A673 (cell line): ENCODE data around the gene ZNF831. TPM values are rescaled to one million over a fixed set of nuclear protein-coding genes. Genes with fewer than 3 reads are reported as not detected.
A peak's percentile ranks its signal among the peaks of the same experiment; 100 is the strongest.

Source experiments
- BruUV-seq: library from RNA; stranded (reverse); fragments of 400-500 nt; replicated peaks from 2 replicates; lab custom pipeline; 2021; lab: Mats Ljungman, UMichigan
- CTCF ChIA-PET: fragments of 300-600 bp; sonication (Branson Sonifier 250); formaldehyde crosslinking; loops from one replicate; lab custom pipeline; 2022; ENCODE audit warnings: antibody characterized with exemption; lab: Charles Lee
- POLR2A ChIA-PET: fragments of 300-600 bp; sonication (Branson Sonifier 250); formaldehyde crosslinking; loops from one replicate; lab custom pipeline; 2022; ENCODE audit warnings: antibody characterized with exemption; ENCODE audit not compliant: low non-redundant PET; lab: Charles Lee
- DNase-seq: peaks from one replicate; pipeline ENCODE4 v3.0.0-alpha.2; 2015; ENCODE audit warnings: low spot score
- H3K27ac ChIP-seq: fragments of 200-600 bp; sonication (generic); 2 replicates; pipeline ENCODE4 v1.5.1; 2016; ENCODE audit warnings: mixed run types, low read depth, mild to moderate bottlenecking, mixed read lengths, antibody characterized with exemption, low read length; ENCODE audit not compliant: poor library complexity, severe bottlenecking
- H3K27me3 ChIP-seq: fragments of 200-600 bp; sonication (generic); replicated peaks from 2 replicates; pipeline ENCODE4 v1.6.1; 2017; ENCODE audit warnings: mixed run types, low read depth, mild to moderate bottlenecking, mixed read lengths, antibody characterized with exemption, low read length; ENCODE audit not compliant: insufficient read depth, poor library complexity
- H3K36me3 ChIP-seq: fragments of 200-600 bp; sonication (generic); 2 replicates; pipeline ENCODE4 v1.6.1; 2016; ENCODE audit warnings: mixed run types, mild to moderate bottlenecking, mixed read lengths, antibody characterized with exemption, low read length; ENCODE audit not compliant: insufficient read depth, poor library complexity, severe bottlenecking
- H3K4me1 ChIP-seq: fragments of 200-600 bp; sonication (generic); 2 replicates; pipeline ENCODE4 v1.6.1; 2017; ENCODE audit warnings: mixed run types, mild to moderate bottlenecking, mixed read lengths, antibody characterized with exemption, low read length; ENCODE audit not compliant: insufficient read depth, poor library complexity, severe bottlenecking
- H3K4me3 ChIP-seq: fragments of 200-600 bp; sonication (generic); 2 replicates; pipeline ENCODE4 v1.5.1; 2016; ENCODE audit warnings: low read depth, mixed run types, mild to moderate bottlenecking, mixed read lengths, low read length; ENCODE audit not compliant: poor library complexity, severe bottlenecking
- H3K9me3 ChIP-seq: fragments of 200-600 bp; sonication (generic); 2 replicates; pipeline ENCODE4 v1.6.1; 2016; ENCODE audit warnings: mixed run types, low read depth, mild to moderate bottlenecking, mixed read lengths, antibody characterized with exemption, low read length; ENCODE audit not compliant: poor library complexity, severe bottlenecking
- EZH2 ChIP-seq: fragments of 200-600 bp; sonication (generic); IDR thresholded peaks from 2 replicates; pipeline ENCODE4 v1.6.1; 2017; ENCODE audit warnings: borderline replicate concordance, low read depth, mild to moderate bottlenecking, mixed read lengths, antibody characterized with exemption, low read length; ENCODE audit not compliant: poor library complexity, severe bottlenecking
- intact Hi-C: fragments of 100-400 bp; cut with micrococcal nuclease; formaldehyde crosslinking; loops from one replicate; pipeline ENCODE4 v1.10.0; 2022; ENCODE audit not compliant: unreplicated experiment
- total RNA-seq: library from RNA; stranded (reverse); gene quantifications from 2 replicates; pipeline ENCODE4 v1.2.3, GENCODE V29; 2021
- TF ChIP-seq, protein P1 (sequence below): fragments of 300-800, 200-600 bp; sonication (generic); conservative IDR thresholded peaks from 2 replicates; pipeline ENCODE4 v1.5.1; 2017; ENCODE audit warnings: low read depth, mild to moderate bottlenecking, antibody characterized with exemption, low read length, moderate library complexity, mixed read lengths

ZNF831 gene
- total RNA-seq, 1 experiment from 2014 or later, result not detected

DNA sequence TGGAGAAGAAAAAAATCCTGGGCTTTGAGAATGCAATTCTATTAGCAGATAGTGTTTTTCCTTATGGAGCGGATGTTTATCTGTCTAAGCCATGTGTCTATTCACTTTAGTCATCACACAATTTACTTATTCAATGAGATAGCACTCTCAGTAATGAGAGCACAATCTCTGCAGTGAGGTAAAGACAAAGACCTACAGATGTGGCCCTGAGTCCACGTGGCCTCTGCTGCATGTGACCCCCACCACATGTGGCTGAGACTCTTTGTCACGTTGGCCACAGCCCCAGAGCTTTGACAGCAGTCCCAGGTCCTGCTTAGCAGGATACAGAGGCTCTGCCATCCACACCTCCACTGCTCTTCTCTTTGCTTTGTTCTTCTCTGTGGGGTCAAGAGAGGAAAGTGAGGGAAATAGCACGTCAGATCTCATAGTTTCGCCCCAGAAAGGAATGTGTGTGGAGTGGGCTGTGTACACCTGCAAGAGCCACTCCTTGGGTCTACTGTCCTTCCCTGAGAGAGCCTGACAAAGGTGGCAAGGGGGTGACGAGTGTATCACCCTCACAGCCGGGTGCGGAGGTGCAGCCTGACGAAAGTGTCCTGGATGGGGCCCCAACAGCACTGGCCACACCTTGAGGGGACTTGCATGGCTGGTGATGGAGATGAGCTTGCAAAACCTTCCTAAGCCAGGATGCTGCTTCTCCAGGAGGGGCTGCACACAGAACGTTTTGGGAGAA, 40.7 kb downstream of the ZNF831 start:
- Histone ChIP-seq H3K27me3 (peaks cover 24% of the 10 kb centered on the region), H3K27ac (no peak overlapping the region), H3K9me3 (no peaks in the 10 kb centered on the region), H3K36me3 (no peaks in the 10 kb centered on the region), H3K4me3 (no peak overlapping the region), H3K4me1 (no peaks in the 10 kb centered on the region)
- BruUV-seq, result no TSS peak
- no peak for DNase-seq
- POLR2A ChIA-PET, result no interaction called here
- intact Hi-C loops, result no loop called here
- TF ChIP-seq, protein P1, sequence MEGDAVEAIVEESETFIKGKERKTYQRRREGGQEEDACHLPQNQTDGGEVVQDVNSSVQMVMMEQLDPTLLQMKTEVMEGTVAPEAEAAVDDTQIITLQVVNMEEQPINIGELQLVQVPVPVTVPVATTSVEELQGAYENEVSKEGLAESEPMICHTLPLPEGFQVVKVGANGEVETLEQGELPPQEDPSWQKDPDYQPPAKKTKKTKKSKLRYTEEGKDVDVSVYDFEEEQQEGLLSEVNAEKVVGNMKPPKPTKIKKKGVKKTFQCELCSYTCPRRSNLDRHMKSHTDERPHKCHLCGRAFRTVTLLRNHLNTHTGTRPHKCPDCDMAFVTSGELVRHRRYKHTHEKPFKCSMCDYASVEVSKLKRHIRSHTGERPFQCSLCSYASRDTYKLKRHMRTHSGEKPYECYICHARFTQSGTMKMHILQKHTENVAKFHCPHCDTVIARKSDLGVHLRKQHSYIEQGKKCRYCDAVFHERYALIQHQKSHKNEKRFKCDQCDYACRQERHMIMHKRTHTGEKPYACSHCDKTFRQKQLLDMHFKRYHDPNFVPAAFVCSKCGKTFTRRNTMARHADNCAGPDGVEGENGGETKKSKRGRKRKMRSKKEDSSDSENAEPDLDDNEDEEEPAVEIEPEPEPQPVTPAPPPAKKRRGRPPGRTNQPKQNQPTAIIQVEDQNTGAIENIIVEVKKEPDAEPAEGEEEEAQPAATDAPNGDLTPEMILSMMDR, result no peak
- TF ChIP-seq EZH2, result no peak
- CTCF ChIA-PET, result no interaction called here

DNA sequence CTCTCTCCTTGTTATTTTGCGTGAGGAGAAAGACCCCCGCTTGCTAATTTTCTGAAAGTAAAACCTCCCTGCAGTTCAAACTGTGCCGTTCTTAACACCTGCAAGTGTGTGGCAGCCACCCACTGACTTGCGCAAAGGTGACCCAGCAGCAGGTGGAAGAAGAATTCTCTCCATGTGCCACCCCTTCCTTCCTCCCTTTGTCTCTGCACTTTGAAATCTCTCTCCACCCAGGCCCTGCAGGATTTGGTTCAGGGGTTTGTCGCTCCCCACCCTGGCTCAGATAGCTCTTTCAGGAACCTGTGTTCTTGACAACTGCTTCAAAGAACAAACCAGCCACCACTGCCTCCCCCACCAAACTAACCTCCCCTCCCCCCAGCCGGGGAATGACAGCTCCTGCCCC, 41.4 kb downstream of the ZNF831 start:
- DNase-seq, result no peak
- Histone ChIP-seq H3K27ac (no peak overlapping the region), H3K4me1 (no peaks in the 10 kb centered on the region), H3K9me3 (no peaks in the 10 kb centered on the region), H3K27me3 (peaks cover 17% of the 10 kb centered on the region), H3K4me3 (no peak overlapping the region), H3K36me3 (no peaks in the 10 kb centered on the region)
- intact Hi-C loops, result loop anchor here (5.0 kb wide), 2 partner anchors 118 to 333 kb away; no protein-coding TSS in a partner anchor
- no TSS peak for BruUV-seq
- no peak for TF ChIP-seq EZH2
- ChIA-PET CTCF (no interaction called here), POLR2A (no interaction called here)

DNA sequence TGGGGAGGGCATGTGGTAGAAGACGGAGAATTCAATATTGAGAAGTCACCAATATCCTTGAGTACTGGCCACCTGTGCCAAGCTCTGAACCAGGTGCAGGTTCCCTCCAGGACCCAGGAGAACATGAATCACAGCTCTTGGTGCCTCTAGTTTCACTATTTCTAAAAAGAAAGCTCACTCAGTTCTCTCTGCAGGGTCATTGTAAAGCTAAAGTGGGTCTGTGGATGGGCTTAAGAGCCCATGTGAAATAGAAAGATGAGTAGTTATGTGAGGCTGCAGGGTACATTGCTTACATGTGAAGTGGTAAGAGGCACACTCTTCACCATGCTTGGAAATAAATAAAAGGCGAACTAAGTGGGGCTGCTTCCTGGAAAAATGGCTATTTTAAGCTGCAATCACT, 43.6 kb downstream of the ZNF831 start:
- no peaks in the 10 kb centered on the region for H3K36me3 ChIP-seq
- peaks cover 5% of the 10 kb centered on the region for H3K27me3 ChIP-seq
- no TSS peak for BruUV-seq
- no peak for TF ChIP-seq EZH2
- no peak overlapping the region for H3K27ac ChIP-seq
- intact Hi-C loops, result loop anchor here (5.0 kb wide), 2 partner anchors 120 to 335 kb away; no protein-coding TSS in a partner anchor
- CTCF ChIA-PET, result interaction anchor here (1.1 to 2.0 kb wide), 3 partner anchors 120 to 337 kb away, joined by 3 to 9 read pairs (median 5); no protein-coding TSS in a partner anchor
- H3K4me1 ChIP-seq, result no peaks in the 10 kb centered on the region
- no peak overlapping the region for H3K4me3 ChIP-seq
- POLR2A ChIA-PET, result no interaction called here
- no peaks in the 10 kb centered on the region for H3K9me3 ChIP-seq
- DNase-seq, result no peak

- CTCF ChIA-PET, result interaction anchor here (0.6 to 2.0 kb wide), 5 partner anchors 118 to 338 kb away, joined by 3 to 9 read pairs (median 3); no protein-coding TSS in a partner anchor
- BruUV-seq, result no TSS peak
- Histone ChIP-seq H3K9me3 (no peaks in the 10 kb centered on the region), H3K4me1 (no peaks in the 10 kb centered on the region), H3K36me3 (no peaks in the 10 kb centered on the region), H3K27me3 (peaks cover 5% of the 10 kb centered on the region), H3K27ac (no peak overlapping the region), H3K4me3 (no peak overlapping the region)
- POLR2A ChIA-PET, result no interaction called here
- TF ChIP-seq, protein P1, result peak; percentile 70
- TF ChIP-seq EZH2, result no peak
- peak; percentile 52 for DNase-seq
- intact Hi-C loops, result loop anchor here (5.0 kb wide), 2 partner anchors 121 to 336 kb away; no protein-coding TSS in a partner anchor
These were observed 44.2 kb downstream of the ZNF831 start for GRCh38 chr20:59207742-59208357.
